Natural killer cell (primary cell): ENCODE measurements around the gene INPP4A. TPM values are rescaled to one million over a fixed set of nuclear protein-coding genes. Genes with fewer than 3 reads are reported as not detected.
A peak's percentile ranks its signal among the peaks of the same experiment; 100 is the strongest.

Source experiments
- ATAC-seq, 3 donors: fragments of 150-1000 bp in 2 of 3; fragments of 200-7000 bp in 1 of 3; cut with Tn5 transposase; 1 replicate in 1 of 3; 2 replicates in 2 of 3; pipeline ENCODE4 v1.10.0; 2021; ENCODE audit warnings: mild to moderate bottlenecking in 2 of 3, moderate library complexity in 2 of 3
- DNase-seq, 2 donors: peaks; one replicate each; pipeline versions ENCODE4 v3.0.0 to v3.0.0-alpha.2; 2013 to 2021; ENCODE audit warnings: mixed read lengths in 1 of 2
- H3K27ac ChIP-seq: one replicate; pipeline ENCODE4 v1.5.1; 2013; ENCODE audit warnings: mild to moderate bottlenecking, low read length
- H3K27me3 ChIP-seq: one replicate; pipeline ENCODE4 v1.6.1; 2013; ENCODE audit warnings: low read length; ENCODE audit not compliant: control insufficient read depth, insufficient read depth
- H3K36me3 ChIP-seq: one replicate; pipeline ENCODE4 v1.6.1; 2013; ENCODE audit warnings: low read length; ENCODE audit not compliant: control insufficient read depth, insufficient read depth
- H3K4me1 ChIP-seq: one replicate; pipeline ENCODE4 v1.6.1; 2013; ENCODE audit warnings: low read length; ENCODE audit not compliant: control insufficient read depth, insufficient read depth
- H3K4me3 ChIP-seq: one replicate; pipeline ENCODE4 v1.5.1; 2013; ENCODE audit warnings: low read length
- H3K9me3 ChIP-seq: one replicate; pipeline ENCODE4 v1.6.1; 2013; ENCODE audit warnings: low read length; ENCODE audit not compliant: control insufficient read depth, insufficient read depth
- H3K27ac Mint-ChIP-seq, 2 donors: one replicate each; pipeline ENCODE4 v1.8.0; 2022; ENCODE audit warnings: mild to moderate bottlenecking in 2 of 2, mixed read lengths in 2 of 2, moderate library complexity in 1 of 2
- H3K27me3 Mint-ChIP-seq, 2 donors: one replicate each; pipeline ENCODE4 v1.8.0; 2022; ENCODE audit warnings: low read depth in 2 of 2, mixed read lengths in 2 of 2
- H3K36me3 Mint-ChIP-seq: one replicate; pipeline ENCODE4 v1.8.0; 2022; ENCODE audit warnings: mixed read lengths
- H3K4me1 Mint-ChIP-seq, 2 donors: one replicate each; pipeline ENCODE4 v1.8.0; 2022; ENCODE audit warnings: mixed read lengths in 2 of 2
- H3K4me3 Mint-ChIP-seq: one replicate; pipeline ENCODE4 v1.8.0; 2022; ENCODE audit warnings: mild to moderate bottlenecking, moderate library complexity, mixed read lengths
- H3K9me3 Mint-ChIP-seq, 2 donors: one replicate each; pipeline ENCODE4 v1.8.0; 2022; ENCODE audit warnings: mixed read lengths in 2 of 2
- WGBS: methylation state at CpG from one replicate; pipeline ENCODE4 v1.1.7; 2013; ENCODE audit warnings: missing lambda C conversion rate; ENCODE audit not compliant: insufficient coverage; 5-methylcytosine and 5-hydroxymethylcytosine counted together
- intact Hi-C: fragments of 100-400 bp; cut with micrococcal nuclease; formaldehyde crosslinking; loops from one replicate; pipeline ENCODE4 v1.14.2; 2022
- total RNA-seq, 4 donors: library from RNA; stranded (reverse); fragments of 120-200 nt in 1 of 4; gene quantifications; one replicate each; pipeline versions ENCODE4 v1.2.3 to v1.2.4, GENCODE V29; 2013 to 2022
- TF ChIP-seq, protein P1 (sequence below): fragments of 200-600 bp; IDR thresholded peaks from one replicate; pipeline ENCODE4 v1.8.0; 2022; ENCODE audit warnings: antibody characterized with exemption

The INPP4A gene
- total RNA-seq, 3 donors from 2014 or later (not counting 1 experiment from before 2014, with no cell fraction given): 192 to 243 (median 225) TPM

DNA sequence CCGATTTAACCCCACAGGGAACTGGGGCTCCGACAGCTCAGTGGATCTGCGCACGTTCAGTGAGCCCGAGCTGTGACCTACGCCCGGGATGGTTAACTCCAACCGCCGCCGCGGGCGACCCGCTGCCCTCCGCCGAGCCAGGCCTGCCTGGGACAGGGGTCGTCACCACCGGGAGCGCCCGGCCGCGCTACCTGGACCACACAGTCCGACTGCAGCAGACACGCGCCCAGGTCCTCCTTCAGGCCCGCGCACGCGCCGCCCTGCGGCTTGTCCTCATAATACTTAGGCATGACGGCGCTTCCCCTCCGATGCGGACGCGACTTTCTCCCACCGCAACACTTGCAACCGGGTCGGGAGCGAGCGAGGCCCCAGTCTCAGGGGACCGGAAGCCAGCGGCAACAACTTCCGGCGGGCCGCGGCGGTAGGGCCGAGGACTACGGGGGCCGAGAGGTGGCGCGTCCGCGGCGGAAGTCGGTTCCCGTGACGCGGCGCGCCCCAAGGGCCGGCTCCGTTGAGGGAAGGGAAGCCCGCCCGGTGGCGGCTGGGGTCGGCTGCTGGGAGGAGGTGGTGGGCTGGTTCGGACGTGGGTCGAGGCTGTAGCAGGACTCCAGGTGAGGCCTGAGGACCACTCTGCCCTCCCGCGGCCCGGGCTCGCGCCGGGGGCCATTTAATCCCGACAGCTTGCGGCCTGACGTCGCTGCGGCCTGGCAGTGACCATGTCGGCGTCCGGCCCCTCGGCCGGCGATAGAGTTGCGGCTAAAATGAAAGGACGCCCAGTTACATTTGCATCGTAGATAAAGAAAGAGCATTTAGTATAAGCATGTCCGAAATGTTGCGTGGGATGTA lies 163.7 kb downstream of the INPP4A start, which contains the start of the genes COA5 and UNC50:
Gene COA5 (minus strand): TSS at position 397 of the 846 bp plus-strand sequence. CDS start 107 bp downstream, at position 290.
Gene UNC50 (plus strand): TSS at position 474 of the 846 bp plus-strand sequence. CDS start 1,171 bp downstream, outside the sequence.
- peak within 1 kb of the TSS; percentile 88 to 97 for H3K27ac Mint-ChIP-seq
- peaks cover 4% of the 10 kb centered on the region for H3K36me3 Mint-ChIP-seq

DNA sequence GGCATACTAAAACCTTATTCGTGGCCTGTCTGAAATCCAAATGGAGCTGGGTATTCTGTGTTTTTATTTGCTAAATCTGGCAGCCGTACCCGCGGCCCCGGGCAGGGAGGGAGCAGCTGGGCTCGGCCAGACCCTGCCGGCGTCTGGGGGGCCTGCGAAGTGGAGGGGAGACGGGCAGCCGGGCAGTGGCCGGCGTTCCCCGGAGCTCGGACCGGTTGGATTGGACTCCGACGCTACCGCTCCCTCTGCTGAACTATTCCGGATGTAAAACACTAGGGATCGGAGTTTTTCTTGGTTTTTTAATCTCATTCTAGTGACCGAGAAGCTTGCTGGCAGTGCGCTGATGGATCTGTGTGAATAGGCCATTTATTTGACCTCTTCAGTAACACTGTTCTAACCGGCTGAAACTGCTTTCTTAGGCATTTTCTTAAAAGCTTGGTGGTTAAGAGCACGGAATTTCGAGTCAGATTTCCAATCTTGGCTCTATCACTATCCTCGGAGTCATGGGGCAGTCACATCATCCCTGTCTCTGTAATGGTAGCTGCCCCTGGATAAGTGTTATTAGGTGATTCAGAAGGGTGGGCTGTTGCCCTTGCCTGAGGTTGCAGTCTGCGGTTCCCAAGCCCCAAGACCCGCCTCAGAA lies 164.4 kb downstream of the INPP4A start:
- peaks cover 32% of the 10 kb centered on the region for H3K36me3 ChIP-seq
- Mint-ChIP-seq H3K4me1 (peaks cover 75 to 79% of the 10 kb centered on the region in 2 donors), H3K36me3 (peaks cover 12% of the 10 kb centered on the region), H3K27ac (peak overlapping the region; percentile 88 to 97), H3K4me3 (peak overlapping the region; percentile 97), H3K27me3 (no peaks in the 10 kb centered on the region), H3K9me3 (no peaks in the 10 kb centered on the region)
- DNase-seq: no peak
- 6% methylated on average over 29 of the region's 29 CpGs for WGBS
- no peaks in the 10 kb centered on the region for H3K9me3 ChIP-seq
- ATAC-seq: no peak
- peak overlapping the region; percentile 96 for H3K27ac ChIP-seq
- no peaks in the 10 kb centered on the region for H3K27me3 ChIP-seq
- H3K4me3 ChIP-seq: peak overlapping the region; percentile 98
- H3K4me1 ChIP-seq: peaks cover 32% of the 10 kb centered on the region
- TF ChIP-seq, protein P1, sequence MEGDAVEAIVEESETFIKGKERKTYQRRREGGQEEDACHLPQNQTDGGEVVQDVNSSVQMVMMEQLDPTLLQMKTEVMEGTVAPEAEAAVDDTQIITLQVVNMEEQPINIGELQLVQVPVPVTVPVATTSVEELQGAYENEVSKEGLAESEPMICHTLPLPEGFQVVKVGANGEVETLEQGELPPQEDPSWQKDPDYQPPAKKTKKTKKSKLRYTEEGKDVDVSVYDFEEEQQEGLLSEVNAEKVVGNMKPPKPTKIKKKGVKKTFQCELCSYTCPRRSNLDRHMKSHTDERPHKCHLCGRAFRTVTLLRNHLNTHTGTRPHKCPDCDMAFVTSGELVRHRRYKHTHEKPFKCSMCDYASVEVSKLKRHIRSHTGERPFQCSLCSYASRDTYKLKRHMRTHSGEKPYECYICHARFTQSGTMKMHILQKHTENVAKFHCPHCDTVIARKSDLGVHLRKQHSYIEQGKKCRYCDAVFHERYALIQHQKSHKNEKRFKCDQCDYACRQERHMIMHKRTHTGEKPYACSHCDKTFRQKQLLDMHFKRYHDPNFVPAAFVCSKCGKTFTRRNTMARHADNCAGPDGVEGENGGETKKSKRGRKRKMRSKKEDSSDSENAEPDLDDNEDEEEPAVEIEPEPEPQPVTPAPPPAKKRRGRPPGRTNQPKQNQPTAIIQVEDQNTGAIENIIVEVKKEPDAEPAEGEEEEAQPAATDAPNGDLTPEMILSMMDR: no peak
- intact Hi-C loops: loop anchor here (1.0 kb wide), 1 partner anchor 25 kb away; no protein-coding TSS in a partner anchor

More for the DNA sequence above, 163.7 kb downstream of the INPP4A start, which contains the start of the genes COA5 and UNC50:
- H3K4me3 ChIP-seq: peak within 1 kb of the TSS; percentile 98
- TF ChIP-seq, protein P1: no peak
- Mint-ChIP-seq H3K4me1 (peaks cover 67 to 72% of the 10 kb centered on the region in 2 donors), H3K4me3 (peak within 1 kb of the TSS; percentile 97), H3K27me3 (no peaks in the 10 kb centered on the region), H3K9me3 (no peaks in the 10 kb centered on the region)
- ATAC-seq (peak; percentile 89 to 95 (median 93)), DNase-seq (peak; percentile 91 to 94)
- peaks cover 30% of the 10 kb centered on the region for H3K36me3 ChIP-seq
- intact Hi-C loops: loop anchor here (1.0 kb wide), 1 partner anchor 26 kb away; no protein-coding TSS in a partner anchor
- WGBS: under 1% methylated on average over 93 of the region's 93 CpGs
- no peaks in the 10 kb centered on the region for H3K9me3 ChIP-seq
- H3K4me1 ChIP-seq: peaks cover 32% of the 10 kb centered on the region
- H3K27me3 ChIP-seq: no peaks in the 10 kb centered on the region
- H3K27ac ChIP-seq: peak within 1 kb of the TSS; percentile 96

DNA sequence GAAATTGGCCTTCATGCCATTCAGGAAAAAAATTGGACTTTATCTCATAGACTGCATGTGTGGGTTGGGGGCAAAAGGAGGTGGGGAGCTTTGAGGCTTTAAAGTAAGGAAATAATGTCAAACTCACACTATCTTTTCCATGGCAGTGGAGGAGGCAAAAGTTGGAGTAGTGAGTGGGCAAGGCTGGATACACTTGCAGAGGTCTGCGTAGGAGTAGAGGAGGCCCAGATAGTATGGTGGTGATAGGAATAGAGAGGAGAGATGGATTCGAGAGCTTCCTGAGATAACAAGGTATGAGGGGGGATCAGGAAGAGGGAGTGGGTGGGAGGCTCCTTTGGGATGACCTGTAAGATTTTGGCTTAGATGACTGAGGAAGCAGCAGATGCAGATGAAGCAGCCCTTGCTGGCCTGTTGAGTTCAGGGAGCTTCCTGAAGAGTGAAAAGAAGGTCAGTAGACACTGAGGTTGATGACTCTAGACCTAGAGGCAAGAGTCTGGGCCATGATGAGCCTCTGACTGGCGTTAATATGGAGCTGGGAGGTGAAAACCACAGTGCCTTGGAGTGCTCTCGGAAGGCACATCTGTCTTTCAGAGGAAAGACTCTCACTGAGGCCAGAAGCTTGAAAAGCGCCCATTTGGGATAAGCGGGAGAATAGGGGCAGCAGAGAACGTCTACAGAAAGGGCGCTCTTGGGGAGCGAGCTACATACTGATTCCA lies 169.5 kb downstream of the INPP4A start:
- Mint-ChIP-seq H3K4me3 (peak overlapping the region; percentile 19), H3K9me3 (no peaks in the 10 kb centered on the region), H3K36me3 (peaks cover 17% of the 10 kb centered on the region), H3K4me1 (peaks cover 70 to 76% of the 10 kb centered on the region in 2 donors), H3K27ac (peak overlapping the region; percentile 54 to 79), H3K27me3 (no peaks in the 10 kb centered on the region)
- peaks cover 18% of the 10 kb centered on the region for H3K4me1 ChIP-seq
- ATAC-seq (no peak), DNase-seq (no peak)
- H3K9me3 ChIP-seq: no peaks in the 10 kb centered on the region
- H3K4me3 ChIP-seq: no peak overlapping the region
- TF ChIP-seq, protein P1: no peak
- no peak overlapping the region for H3K27ac ChIP-seq
- WGBS: 96% methylated on average over 9 of the region's 9 CpGs
- no peaks in the 10 kb centered on the region for H3K27me3 ChIP-seq
- intact Hi-C loops: no loop called here
- peaks cover 68% of the 10 kb centered on the region for H3K36me3 ChIP-seq
